Breast epithelium (tissue), 4 donors: Measurements from ENCODE around the gene FKBP8. TPM values are rescaled to one million over a fixed set of nuclear protein-coding genes. Genes with fewer than 3 reads are reported as not detected.
A peak's percentile ranks its signal among the peaks of the same experiment; 100 is the strongest.

Experiments used
- DNase-seq, 2 donors: peaks; one replicate each; pipeline ENCODE4 v3.0.0-alpha.2; 2019; ENCODE audit warnings: low spot score in 2 of 2
- H3K27ac ChIP-seq, 2 donors: fragments of 200-600 bp; sonication (generic) in 1 of 2; one replicate each; pipeline ENCODE4 v1.5.1; 2016 to 2019; ENCODE audit warnings: mild to moderate bottlenecking in 1 of 2
- H3K27me3 ChIP-seq, 2 donors: fragments of 200-600 bp; sonication (generic) in 1 of 2; one replicate each; pipeline versions ENCODE4 v1.5.1 to v1.6.0; 2017 to 2019; ENCODE audit warnings: control low read depth in 1 of 2, mild to moderate bottlenecking in 1 of 2
- H3K36me3 ChIP-seq: fragments of 200-600 bp; one replicate; pipeline ENCODE4 v1.5.1; 2019
- H3K4me1 ChIP-seq, 2 donors: fragments of 200-600 bp; sonication (generic); one replicate each; pipeline ENCODE4 v1.5.1; 2016 to 2019; ENCODE audit warnings: control low read depth in 1 of 2
- H3K4me3 ChIP-seq, 3 donors: fragments of 200-600 bp; sonication (generic); 1 replicate in 2 of 3; 2 replicates in 1 of 3; pipeline ENCODE4 v1.5.1; 2016 to 2019; ENCODE audit warnings: mild to moderate bottlenecking in 3 of 3, moderate library complexity in 2 of 3
- H3K9me3 ChIP-seq, 2 donors: fragments of 200-600 bp; sonication (generic) in 1 of 2; one replicate each; pipeline ENCODE4 v1.5.1; 2016 to 2019; ENCODE audit warnings: control low read depth in 1 of 2
- POLR2A ChIP-seq: fragments of 450-650 bp; IDR thresholded peaks from one replicate; pipeline ENCODE4 v1.6.1; 2016; ENCODE audit warnings: antibody characterized with exemption, mild to moderate bottlenecking, moderate library complexity
- POLR2AphosphoS5 ChIP-seq, 3 donors: sonication (generic); formaldehyde crosslinking; IDR thresholded peaks; one replicate each; pipeline ENCODE4 v1.6.1; 2017; ENCODE audit warnings: antibody characterized with exemption in 3 of 3
- intact Hi-C: fragments of 100-400 bp; cut with DNase I; formaldehyde crosslinking; loops from one replicate; pipeline ENCODE4 v1.15.1; 2023; ENCODE audit warnings: low total_unique reads
- total RNA-seq, 3 donors: library from RNA; depleted of rRNA; stranded (reverse); fragments of >200 nt; gene quantifications; one replicate each; pipeline ENCODE4 v1.1.0, GENCODE V29; 2016
- TF ChIP-seq, protein P1 (sequence below), 3 donors: fragments of 450-650 bp; IDR thresholded peaks; one replicate each; pipeline ENCODE4 v1.5.1; 2016 to 2017; ENCODE audit warnings: antibody characterized with exemption in 3 of 3, mild to moderate bottlenecking in 3 of 3, moderate library complexity in 3 of 3

FKBP8 gene
- total RNA-seq, 3 donors from 2014 or later, result 214 to 336 (median 294) TPM

DNA sequence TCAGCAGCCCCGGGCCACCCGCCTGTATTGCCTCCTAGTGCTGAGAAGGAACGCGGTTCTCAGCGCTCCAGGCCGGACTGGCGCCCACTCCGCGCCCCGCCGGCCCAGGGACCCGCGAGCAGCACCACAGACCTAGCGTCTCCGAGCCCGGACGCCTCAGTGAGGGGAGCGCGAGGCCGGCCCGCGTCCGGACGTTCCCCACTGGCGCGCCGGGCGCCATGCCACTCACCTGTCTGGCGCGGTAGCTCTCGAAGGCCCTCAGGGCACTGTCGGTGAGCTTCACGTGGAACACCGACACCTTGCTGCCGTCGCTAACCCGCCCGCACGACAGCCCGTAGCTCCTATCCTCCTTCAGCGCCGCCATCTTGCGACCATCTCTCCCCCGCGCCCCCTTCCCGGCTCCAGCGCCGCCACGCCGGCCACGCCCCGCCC is 21.7 kb downstream of the FKBP8 start, which contains the start of gene ELL:
ELL (minus strand) TSS at position 379 of the 432 bp plus-strand sequence; CDS start at position 364, 15 bp downstream.
- intact Hi-C loops, result no loop called here

DNA sequence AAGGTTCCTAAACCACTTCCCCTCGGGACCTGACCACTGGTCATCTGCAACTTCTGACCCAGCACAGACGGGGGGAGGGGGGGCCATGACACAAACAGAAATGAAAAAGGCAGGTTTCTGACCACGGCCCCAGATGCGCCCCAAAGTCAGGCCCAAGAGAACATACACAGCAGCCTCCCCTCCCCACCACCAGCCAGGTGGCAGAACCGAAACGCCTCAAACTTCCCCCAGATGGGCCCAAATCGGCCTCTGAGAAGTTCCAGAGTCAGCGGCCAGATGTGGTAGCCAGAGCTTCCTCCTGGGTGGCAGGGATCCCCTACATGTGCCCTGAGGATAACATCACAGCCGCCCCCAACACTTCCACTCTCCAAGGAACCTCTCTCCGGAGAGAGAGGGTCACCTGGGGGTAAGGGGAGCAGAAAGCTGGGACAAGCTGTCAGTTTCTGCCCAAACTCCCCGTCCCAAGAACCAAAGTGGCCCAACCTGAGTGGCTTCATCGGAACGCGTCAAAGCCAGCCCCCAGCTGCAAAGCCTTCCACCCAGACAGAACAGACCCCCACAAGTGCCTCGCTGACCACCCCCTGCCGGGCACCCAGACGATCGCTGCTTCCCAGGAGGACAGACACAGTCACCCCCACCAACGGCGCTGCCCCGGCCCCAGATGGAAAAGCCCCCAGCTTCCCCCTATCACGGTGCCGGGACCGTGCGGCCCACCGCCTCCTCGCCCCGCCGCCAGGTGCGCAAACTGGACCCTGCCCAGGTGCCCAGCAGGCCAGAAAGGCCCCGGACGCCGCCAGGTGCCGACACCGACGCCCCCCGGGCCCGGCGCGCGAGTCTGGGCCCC is 22.3 kb downstream of the FKBP8 start:
- DNase-seq, result no peak
- Histone ChIP-seq H3K36me3 (no peaks in the 10 kb centered on the region), H3K27ac (peak overlapping the region; percentile 99 to 100), H3K9me3 (no peaks in the 10 kb centered on the region), H3K27me3 (no peaks in the 10 kb centered on the region), H3K4me3 (peak overlapping the region; percentile 99 to 100 (median 99)), H3K4me1 (no peaks in the 10 kb centered on the region)
- intact Hi-C loops, result no loop called here
- TF ChIP-seq, protein P1, sequence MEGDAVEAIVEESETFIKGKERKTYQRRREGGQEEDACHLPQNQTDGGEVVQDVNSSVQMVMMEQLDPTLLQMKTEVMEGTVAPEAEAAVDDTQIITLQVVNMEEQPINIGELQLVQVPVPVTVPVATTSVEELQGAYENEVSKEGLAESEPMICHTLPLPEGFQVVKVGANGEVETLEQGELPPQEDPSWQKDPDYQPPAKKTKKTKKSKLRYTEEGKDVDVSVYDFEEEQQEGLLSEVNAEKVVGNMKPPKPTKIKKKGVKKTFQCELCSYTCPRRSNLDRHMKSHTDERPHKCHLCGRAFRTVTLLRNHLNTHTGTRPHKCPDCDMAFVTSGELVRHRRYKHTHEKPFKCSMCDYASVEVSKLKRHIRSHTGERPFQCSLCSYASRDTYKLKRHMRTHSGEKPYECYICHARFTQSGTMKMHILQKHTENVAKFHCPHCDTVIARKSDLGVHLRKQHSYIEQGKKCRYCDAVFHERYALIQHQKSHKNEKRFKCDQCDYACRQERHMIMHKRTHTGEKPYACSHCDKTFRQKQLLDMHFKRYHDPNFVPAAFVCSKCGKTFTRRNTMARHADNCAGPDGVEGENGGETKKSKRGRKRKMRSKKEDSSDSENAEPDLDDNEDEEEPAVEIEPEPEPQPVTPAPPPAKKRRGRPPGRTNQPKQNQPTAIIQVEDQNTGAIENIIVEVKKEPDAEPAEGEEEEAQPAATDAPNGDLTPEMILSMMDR (IDR thresholded peaks at IDR 0.05), result no peak
- TF ChIP-seq POLR2AphosphoS5 (IDR thresholded peaks at IDR 0.05) (peak in 1 of 3 donors; percentile 16), POLR2A (no peak)

More for the DNA sequence above, 21.7 kb downstream of the FKBP8 start, which contains the start of gene ELL:
- no peaks in the 10 kb centered on the region for H3K4me1 ChIP-seq
- TF ChIP-seq, protein P1 (IDR thresholded peaks at IDR 0.05), result peak in 2 of 3 donors; percentile 6 to 27
- TF ChIP-seq POLR2AphosphoS5 (IDR thresholded peaks at IDR 0.05) (peak; percentile 51 to 96 (median 90)), POLR2A (peak; percentile 88)
- no peaks in the 10 kb centered on the region for H3K9me3 ChIP-seq
- H3K4me3 ChIP-seq, result peak within 1 kb of the TSS; percentile 99 to 100 (median 99)
- H3K27me3 ChIP-seq, result no peaks in the 10 kb centered on the region
- H3K36me3 ChIP-seq, result no peaks in the 10 kb centered on the region
- DNase-seq, result no peak
- peak within 1 kb of the TSS; percentile 99 to 100 for H3K27ac ChIP-seq

DNA sequence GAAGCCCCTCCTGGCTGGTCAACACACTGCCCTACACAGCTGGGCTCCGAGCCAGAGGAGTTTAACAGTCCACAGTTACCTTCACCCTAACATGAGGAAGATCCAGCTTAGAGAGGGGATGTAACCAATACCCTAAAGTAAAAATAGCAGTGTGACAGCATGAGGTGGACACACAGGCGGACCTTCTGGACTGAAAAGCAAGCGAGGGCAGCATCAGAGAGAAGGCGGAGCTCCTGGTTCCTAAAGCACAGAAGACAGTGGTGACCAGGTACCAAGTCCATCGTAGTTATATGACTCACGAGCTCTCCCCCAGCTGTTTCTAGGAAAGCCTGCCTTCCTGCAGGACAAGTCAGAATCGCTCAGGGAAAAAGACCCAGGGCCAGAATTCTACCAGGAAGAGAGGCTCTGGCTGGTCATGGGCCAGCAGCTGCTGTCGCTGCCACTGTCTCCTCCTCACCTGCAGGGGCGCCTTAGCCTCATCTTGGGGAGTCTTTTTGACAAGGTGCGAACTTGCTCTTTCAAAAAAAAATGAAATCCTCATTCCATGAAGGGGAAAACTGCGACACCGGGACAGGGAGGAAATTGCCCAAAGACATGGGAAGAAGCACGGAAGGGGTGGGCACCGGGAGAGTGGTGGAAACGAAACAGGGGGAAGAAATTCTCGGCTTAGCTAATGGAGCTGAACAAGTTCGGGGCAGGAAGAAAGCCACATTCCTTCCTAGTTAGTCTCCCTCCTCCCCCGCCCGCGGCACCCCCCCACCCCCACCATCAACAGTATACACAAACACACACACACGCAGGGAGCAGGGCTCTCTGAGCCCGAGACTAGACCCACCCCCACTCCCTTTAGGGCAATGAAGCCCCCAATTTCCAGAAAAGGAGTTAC is 23.2 kb downstream of the FKBP8 start:
- Histone ChIP-seq H3K27ac (peak overlapping the region; percentile 99 to 100), H3K4me1 (no peaks in the 10 kb centered on the region), H3K36me3 (no peaks in the 10 kb centered on the region), H3K27me3 (no peaks in the 10 kb centered on the region), H3K4me3 (peak overlapping the region; percentile 99 to 100 (median 99)), H3K9me3 (no peaks in the 10 kb centered on the region)
- intact Hi-C loops, result no loop called here
- peak; percentile 83 to 87 for DNase-seq
- TF ChIP-seq, protein P1 (IDR thresholded peaks at IDR 0.05), result peak; percentile 76 to 90 (median 81)
- TF ChIP-seq POLR2AphosphoS5 (IDR thresholded peaks at IDR 0.05) (peak; percentile 45 to 55 (median 53)), POLR2A (no peak)

- no peaks in the 10 kb centered on the region for H3K4me1 ChIP-seq
These were observed 24.7 kb downstream of the FKBP8 start for GRCh38 chr19:18518639-18519038.

More at GRCh38 chr19:18518639-18519038, 24.7 kb downstream of the FKBP8 start:
- Histone ChIP-seq H3K36me3 (no peaks in the 10 kb centered on the region), H3K4me3 (no peak overlapping the region), H3K27ac (peak overlapping the region; percentile 26 to 100), H3K27me3 (no peaks in the 10 kb centered on the region), H3K9me3 (no peaks in the 10 kb centered on the region)
- intact Hi-C loops, result no loop called here
- TF ChIP-seq POLR2A (no peak), POLR2AphosphoS5 (IDR thresholded peaks at IDR 0.05) (no peak)
- TF ChIP-seq, protein P1 (IDR thresholded peaks at IDR 0.05), result no peak
- no peak for DNase-seq
